ENCODE data around the gene NR6A1. TPM values are rescaled to one million over a fixed set of nuclear protein-coding genes. Genes with fewer than 3 reads are reported as not detected.
A peak's percentile ranks its signal among the peaks of the same experiment; 100 is the strongest.

NR6A1 gene
- total and polyA plus RNA-seq, 2 of the 13 experiments (the other 11 are each of a cell fraction or from before 2014, with no cell fraction given): 28.1 to 31.5 TPM

DNA sequence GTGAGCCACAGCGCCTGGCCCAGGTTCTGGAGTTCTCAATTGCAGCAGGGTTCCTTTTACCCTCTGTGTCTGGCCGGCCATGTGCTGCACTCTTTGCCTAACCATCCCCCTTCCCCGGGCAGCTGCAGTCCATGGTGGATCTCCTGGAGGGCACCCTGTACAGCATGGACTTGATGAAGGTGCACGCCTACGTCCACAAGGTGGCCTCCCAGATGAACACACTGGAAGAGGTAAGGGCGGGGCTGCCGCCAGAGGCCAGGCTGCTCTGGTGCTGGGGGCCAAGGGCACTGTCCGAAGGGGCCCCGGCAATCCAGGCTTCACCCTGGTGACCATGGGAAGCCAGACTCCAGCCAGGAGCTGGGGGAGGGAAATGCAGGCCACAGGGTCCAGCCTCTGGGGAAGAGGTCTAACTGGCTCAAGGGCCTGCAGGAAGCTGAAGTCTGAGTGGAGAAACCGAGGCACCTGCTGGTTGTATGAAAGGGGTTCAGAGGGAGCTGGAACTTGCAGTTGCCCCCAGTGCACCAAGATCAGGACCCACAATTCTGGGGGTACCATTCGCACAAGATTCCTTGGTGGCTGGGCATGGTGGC is 23.9 kb upstream of the NR6A1 start (continued):
- TF ChIP-seq, protein P1, sequence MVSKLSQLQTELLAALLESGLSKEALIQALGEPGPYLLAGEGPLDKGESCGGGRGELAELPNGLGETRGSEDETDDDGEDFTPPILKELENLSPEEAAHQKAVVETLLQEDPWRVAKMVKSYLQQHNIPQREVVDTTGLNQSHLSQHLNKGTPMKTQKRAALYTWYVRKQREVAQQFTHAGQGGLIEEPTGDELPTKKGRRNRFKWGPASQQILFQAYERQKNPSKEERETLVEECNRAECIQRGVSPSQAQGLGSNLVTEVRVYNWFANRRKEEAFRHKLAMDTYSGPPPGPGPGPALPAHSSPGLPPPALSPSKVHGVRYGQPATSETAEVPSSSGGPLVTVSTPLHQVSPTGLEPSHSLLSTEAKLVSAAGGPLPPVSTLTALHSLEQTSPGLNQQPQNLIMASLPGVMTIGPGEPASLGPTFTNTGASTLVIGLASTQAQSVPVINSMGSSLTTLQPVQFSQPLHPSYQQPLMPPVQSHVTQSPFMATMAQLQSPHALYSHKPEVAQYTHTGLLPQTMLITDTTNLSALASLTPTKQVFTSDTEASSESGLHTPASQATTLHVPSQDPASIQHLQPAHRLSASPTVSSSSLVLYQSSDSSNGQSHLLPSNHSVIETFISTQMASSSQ (IDR thresholded peaks at IDR 0.05; ENCODE audit: low read depth): no peak
- TF ChIP-seq, protein P1 (CRISPR knock-in tag; IDR thresholded peaks at IDR 0.05; ENCODE audit: borderline replicate concordance): 0 out of 2 replicates have a peak, but pooled peaks have one; percentile 17
- TF ChIP-seq, protein P2, sequence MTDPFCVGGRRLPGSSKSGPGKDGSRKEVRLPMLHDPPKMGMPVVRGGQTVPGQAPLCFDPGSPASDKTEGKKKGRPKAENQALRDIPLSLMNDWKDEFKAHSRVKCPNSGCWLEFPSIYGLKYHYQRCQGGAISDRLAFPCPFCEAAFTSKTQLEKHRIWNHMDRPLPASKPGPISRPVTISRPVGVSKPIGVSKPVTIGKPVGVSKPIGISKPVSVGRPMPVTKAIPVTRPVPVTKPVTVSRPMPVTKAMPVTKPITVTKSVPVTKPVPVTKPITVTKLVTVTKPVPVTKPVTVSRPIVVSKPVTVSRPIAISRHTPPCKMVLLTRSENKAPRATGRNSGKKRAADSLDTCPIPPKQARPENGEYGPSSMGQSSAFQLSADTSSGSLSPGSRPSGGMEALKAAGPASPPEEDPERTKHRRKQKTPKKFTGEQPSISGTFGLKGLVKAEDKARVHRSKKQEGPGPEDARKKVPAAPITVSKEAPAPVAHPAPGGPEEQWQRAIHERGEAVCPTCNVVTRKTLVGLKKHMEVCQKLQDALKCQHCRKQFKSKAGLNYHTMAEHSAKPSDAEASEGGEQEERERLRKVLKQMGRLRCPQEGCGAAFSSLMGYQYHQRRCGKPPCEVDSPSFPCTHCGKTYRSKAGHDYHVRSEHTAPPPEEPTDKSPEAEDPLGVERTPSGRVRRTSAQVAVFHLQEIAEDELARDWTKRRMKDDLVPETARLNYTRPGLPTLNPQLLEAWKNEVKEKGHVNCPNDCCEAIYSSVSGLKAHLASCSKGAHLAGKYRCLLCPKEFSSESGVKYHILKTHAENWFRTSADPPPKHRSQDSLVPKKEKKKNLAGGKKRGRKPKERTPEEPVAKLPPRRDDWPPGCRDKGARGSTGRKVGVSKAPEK (CRISPR knock-in tag; IDR thresholded peaks at IDR 0.05; ENCODE audit: borderline replicate concordance): peak; percentile 72; the same call in 1 of the 2 replicates
- TF ChIP-seq KDM5B (CRISPR knock-in tag; IDR thresholded peaks at IDR 0.05; ENCODE audit: borderline replicate concordance) (0 out of 2 replicates have a peak, but pooled peaks have one; percentile 33), ZNF556 (CRISPR knock-in tag; IDR thresholded peaks at IDR 0.05; ENCODE audit: borderline replicate concordance) (no peak), HNRNPLL (IDR thresholded peaks at IDR 0.05; ENCODE audit: low read depth, low read length, poor library complexity, severe bottlenecking) (no peak), RARG (CRISPR knock-in tag; IDR thresholded peaks at IDR 0.05; ENCODE audit: low read depth) (no peak), ZNF263 (CRISPR knock-in tag; IDR thresholded peaks at IDR 0.05) (peak; percentile 19; the same call in 1 of the 2 replicates), HOXA3 (CRISPR knock-in tag; IDR thresholded peaks at IDR 0.05) (peak; percentile 63), CBFB (CRISPR knock-in tag; IDR thresholded peaks at IDR 0.05) (0 out of 2 replicates have a peak, but pooled peaks have one; percentile 58), HMG20B (CRISPR knock-in tag; conservative IDR thresholded peaks at IDR 0.05) (0 out of 2 replicates have a peak, but pooled peaks have one; percentile 46), ZNF552 (CRISPR knock-in tag; IDR thresholded peaks at IDR 0.05; ENCODE audit: borderline replicate concordance) (0 out of 2 replicates have a peak, but pooled peaks have one; percentile 72), ELF3 (CRISPR knock-in tag; IDR thresholded peaks at IDR 0.05) (peak; percentile 48; the same call in 1 of the 2 replicates), RARA (CRISPR knock-in tag; IDR thresholded peaks at IDR 0.05) (peak; percentile 42; the same call in 1 of the 2 replicates), ZFP36L1 (CRISPR knock-in tag; IDR thresholded peaks at IDR 0.05) (0 out of 2 replicates have a peak, but pooled peaks have one; percentile 35)
- TF ChIP-seq, protein P3, sequence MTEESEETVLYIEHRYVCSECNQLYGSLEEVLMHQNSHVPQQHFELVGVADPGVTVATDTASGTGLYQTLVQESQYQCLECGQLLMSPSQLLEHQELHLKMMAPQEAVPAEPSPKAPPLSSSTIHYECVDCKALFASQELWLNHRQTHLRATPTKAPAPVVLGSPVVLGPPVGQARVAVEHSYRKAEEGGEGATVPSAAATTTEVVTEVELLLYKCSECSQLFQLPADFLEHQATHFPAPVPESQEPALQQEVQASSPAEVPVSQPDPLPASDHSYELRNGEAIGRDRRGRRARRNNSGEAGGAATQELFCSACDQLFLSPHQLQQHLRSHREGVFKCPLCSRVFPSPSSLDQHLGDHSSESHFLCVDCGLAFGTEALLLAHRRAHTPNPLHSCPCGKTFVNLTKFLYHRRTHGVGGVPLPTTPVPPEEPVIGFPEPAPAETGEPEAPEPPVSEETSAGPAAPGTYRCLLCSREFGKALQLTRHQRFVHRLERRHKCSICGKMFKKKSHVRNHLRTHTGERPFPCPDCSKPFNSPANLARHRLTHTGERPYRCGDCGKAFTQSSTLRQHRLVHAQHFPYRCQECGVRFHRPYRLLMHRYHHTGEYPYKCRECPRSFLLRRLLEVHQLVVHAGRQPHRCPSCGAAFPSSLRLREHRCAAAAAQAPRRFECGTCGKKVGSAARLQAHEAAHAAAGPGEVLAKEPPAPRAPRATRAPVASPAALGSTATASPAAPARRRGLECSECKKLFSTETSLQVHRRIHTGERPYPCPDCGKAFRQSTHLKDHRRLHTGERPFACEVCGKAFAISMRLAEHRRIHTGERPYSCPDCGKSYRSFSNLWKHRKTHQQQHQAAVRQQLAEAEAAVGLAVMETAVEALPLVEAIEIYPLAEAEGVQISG (CRISPR knock-in tag; IDR thresholded peaks at IDR 0.05): peak; percentile 43; the same call in 1 of the 2 replicates
- TF ChIP-seq, protein P4, sequence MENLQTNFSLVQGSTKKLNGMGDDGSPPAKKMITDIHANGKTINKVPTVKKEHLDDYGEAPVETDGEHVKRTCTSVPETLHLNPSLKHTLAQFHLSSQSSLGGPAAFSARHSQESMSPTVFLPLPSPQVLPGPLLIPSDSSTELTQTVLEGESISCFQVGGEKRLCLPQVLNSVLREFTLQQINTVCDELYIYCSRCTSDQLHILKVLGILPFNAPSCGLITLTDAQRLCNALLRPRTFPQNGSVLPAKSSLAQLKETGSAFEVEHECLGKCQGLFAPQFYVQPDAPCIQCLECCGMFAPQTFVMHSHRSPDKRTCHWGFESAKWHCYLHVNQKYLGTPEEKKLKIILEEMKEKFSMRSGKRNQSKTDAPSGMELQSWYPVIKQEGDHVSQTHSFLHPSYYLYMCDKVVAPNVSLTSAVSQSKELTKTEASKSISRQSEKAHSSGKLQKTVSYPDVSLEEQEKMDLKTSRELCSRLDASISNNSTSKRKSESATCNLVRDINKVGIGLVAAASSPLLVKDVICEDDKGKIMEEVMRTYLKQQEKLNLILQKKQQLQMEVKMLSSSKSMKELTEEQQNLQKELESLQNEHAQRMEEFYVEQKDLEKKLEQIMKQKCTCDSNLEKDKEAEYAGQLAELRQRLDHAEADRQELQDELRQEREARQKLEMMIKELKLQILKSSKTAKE (CRISPR knock-in tag; IDR thresholded peaks at IDR 0.05; ENCODE audit: borderline replicate concordance): peak; percentile 25; the same call in 1 of the 2 replicates
